SH-SY5Y (cell line): ENCODE measurements around the gene PBOV1.

Source experiments
- GATA2 ChIP-seq: IDR thresholded peaks from 2 replicates; pipeline ENCODE4 v1.6.1; 2011; ENCODE audit warnings: mild to moderate bottlenecking, low read depth, low read length
- GATA3 ChIP-seq: IDR thresholded peaks from 2 replicates; pipeline ENCODE4 v1.6.1; 2011; ENCODE audit warnings: low read depth, mild to moderate bottlenecking, low read length, moderate library complexity

PBOV1 gene

DNA sequence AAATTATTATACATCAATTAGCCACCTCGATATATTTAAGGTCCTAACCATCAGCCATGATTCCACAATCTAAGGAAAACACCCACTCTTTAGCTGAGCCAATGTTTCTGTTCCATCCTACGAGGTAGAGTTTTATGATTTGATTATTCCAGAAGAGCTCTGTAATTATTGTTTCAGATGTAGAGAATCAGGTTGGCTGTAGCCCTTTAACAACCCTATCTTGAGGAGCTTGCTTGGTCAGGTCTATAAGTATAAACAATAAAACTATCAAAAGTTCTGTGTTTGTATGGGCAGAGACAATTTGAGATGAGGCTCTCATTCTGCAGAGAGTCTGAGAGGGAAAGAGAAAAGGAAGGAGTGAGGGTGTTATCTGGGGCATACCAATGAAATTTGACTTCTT is at the start of gene PBOV1:
Gene PBOV1, minus strand, starts transcription at position 43 of the 400 bp plus-strand sequence. CDS start 96 bp downstream, outside the sequence.
- TF ChIP-seq GATA3 (no peak), GATA2 (no peak)

DNA sequence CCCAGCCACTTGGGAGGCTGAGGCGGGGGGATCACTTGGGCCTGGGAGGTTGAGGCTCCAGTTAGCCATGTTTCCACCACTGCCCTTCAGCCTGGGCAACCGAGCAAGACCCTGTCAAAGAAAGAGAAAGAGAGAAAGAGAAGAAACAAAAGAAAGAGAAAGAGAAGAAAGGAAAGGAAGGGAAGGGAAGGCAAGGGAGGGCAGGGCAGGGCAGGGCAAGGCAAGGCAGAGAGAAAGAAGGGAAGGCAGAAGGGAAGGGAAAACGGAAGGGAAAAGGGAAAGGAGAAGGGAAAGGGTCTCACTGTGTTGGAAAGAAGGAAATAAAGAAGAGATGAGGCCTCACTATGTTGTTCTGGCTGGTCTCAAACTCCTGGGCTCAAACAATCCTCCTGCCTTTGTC is 47.8 kb upstream of the PBOV1 start:
- TF ChIP-seq GATA2 (no peak), GATA3 (no peak)

DNA sequence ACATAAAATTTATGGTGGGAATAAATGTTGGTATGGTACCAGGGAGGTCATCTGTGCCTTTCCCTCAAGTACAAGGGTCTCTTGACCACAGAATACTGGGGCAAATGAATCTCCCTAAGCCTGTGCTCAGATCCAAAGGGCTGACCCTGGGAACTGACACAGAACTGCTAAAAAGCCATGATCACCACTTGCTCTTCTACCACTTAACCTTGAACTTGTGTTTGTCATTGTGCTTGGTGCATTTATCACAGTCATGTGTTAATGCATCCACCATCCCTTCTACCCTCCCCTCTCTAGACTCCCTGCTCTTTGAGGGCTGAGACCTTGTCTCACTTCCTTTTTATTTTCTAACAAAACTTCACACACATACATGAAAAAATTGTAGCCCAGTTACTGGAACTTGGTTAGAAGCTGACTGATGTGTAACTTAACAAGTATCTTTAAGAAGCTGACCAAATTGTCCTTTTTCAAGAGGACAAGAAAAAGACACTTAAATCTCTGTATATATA is 46.1 kb upstream of the PBOV1 start:
- no peak for TF ChIP-seq GATA2
- TF ChIP-seq GATA3: no peak

DNA sequence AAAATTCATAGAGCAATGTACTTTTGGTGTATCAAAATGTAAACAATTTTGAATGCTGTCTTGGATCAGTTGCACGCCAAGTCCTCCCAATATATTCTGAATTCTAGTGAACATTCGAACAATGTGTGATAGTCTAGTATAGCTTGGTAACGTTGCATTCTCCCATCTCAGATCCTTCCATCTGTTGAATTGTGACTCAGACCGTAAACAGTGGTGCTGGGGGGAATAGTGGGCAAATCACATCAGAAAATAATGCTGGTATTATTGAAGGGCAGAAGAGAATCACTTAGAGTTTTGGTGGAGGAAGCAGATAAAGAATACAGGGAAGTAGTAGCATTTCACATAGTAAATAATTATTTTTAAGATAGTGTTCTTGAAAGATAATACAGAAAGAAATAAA is 45.7 kb upstream of the PBOV1 start:
- no peak for TF ChIP-seq GATA3
- no peak for TF ChIP-seq GATA2

DNA sequence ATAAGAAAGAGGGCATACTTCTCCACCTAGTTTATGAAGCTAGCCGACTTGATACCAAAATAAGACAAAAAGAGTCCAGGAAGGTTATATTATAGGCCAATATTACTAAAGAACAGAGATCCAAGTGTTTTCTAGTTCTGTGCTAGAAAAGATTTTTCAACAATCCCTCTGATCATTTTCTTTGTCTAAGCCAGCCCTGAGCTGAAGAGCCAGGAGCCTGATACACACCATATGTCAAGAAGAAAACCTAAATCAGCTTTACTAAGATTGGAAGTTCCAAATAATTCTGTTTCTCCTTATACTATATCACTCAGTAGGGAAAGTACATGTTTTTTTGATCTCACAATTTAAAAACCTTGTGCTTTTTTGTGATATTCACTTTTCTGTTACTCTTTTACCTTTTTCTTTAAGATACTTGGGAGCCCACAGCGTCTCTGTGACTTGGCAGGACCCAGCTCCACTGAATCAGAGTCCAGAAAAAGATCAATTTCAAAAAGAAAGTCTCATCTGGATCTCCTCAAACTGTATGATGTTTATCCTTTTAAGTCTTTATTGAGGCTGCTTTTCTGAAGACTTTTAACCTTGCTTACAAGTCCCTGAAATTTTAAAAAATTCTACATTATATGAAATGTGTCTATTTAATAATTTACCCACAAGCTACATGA is 43.0 kb upstream of the PBOV1 start:
- TF ChIP-seq GATA3 (no peak), GATA2 (no peak)

DNA sequence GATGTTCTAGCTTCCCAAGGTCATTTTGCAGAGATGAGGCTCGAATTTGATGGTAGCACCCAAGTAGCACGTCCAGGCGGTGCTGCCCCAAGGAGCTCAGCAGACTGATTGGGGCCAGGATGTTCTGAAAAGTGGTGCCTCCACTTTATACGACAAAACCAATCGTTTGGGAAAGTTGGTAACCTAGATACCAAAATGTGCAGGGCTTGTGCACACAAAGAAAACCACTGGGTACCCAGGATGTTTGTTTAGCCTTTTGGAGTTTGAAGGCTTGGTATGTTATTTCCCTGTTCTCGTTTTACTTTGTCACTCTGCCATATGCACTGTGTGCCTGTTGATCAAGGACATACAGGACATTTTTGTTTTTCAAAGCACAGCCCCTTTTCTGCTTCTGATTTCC is 40.7 kb upstream of the PBOV1 start:
- TF ChIP-seq GATA3 (no peak), GATA2 (no peak)

DNA sequence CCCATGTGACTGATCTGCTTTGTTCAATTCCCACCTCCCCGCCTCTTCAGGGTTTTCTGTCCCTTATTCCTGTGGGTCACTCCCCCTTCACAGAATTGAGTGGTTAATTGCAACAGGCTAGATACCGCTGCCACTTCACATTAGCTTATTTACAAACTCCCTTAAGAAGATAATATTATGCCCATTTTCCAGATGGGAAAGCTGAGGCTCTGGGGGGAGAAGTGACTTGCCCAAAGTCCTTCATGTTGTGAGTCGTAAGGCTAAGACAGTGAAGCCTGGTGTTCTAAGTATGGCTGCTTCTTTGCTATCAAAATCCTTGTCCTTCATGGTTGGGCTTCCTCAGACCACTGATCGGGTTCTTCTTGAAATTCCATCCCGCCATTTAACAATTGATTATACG is 39.9 kb upstream of the PBOV1 start:
- TF ChIP-seq GATA3 (no peak), GATA2 (no peak)

DNA sequence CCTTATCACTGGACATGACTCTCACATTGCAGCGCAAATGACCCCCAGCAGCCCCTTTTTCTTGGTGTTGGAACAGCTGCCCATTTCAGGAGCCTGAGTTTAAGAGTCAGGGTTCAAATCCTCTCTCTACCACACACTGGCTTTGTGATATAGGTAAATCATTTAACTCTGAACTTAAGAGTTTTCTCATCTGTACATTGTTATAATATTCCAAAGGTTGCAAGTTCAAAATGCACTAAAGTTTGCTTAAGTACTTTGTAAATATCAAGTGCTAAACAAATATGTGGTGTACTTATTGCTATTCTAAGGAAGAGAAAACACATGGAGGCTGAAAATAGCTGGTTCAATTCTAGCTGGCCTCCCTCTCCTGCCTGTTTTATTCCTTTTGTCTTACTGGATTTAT is 39.3 kb upstream of the PBOV1 start:
- TF ChIP-seq GATA3 (no peak), GATA2 (no peak)

DNA sequence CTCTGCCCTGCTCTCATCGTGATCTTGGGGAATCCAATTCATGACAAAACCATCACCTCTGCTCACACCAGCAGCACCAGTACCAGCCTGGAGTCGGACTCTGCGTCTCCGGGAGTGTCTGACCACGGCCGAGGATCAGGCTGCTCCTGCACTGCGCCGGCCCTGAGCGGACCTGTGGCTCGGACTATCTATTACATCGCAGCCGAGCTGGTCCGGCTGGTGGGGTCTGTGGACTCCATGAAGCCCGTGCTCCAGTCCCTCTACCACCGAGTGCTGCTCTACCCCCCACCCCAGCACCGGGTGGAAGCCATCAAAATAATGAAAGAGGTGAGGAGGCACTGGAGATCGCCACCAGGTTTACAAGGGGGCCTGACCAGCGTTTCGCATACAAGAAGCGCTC is 37.2 kb upstream of the PBOV1 start:
- TF ChIP-seq GATA2: no peak

DNA sequence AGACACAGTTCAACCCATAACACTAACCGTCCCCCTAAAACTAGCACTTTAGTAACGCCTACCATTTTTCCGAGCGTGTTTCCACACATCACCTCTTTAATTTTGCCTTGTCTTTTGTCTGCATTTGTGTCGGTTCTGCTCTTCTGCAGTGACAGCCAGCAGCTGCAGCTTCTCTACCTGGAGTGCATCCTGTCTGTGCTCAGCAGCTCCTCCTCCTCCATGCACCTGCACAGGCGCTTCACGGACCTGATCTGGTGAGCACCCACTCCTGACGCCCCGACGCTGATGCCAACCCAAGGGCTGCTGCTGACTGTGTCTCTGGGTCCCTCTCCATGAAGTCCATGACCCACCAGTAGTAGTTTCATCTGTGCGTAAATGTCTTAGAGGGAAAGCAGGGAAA is 35.4 kb upstream of the PBOV1 start:
- TF ChIP-seq GATA3 (no peak), GATA2 (no peak)

DNA sequence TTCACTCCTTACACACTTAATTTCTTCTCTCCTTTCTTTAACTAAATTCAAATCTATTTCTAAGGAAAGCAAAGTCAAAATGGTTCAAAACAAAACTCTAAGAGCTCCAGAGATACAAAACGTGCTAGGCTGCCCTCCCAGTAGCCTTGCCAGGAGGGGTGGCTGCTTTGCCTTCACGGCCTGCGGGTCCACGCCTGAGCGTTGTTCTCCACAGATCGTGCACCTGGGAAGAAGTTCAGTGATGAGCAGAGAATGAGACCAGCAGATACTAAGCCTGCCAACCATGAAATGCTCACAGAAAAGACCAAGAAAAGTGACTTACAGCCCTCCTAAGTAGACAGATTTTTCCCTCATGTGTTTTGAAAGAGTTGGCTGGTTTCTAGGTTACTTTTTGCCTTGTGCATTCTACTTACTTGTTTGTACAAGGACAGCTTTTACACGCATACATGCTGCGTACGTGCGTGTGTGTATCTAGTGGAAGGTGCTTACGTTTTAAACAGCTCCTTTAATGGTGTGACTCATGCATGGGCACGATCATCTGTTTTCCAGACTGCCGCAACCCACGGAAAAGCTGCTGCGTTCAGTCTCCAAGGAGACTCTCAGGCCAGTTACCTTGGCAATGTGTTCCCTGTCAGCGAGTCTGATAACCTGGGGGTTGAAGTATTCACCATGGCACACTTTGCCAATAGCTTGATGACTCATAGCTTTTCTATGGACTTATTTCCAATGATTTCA is 32.4 kb upstream of the PBOV1 start:
- no peak for TF ChIP-seq GATA2
- no peak for TF ChIP-seq GATA3

DNA sequence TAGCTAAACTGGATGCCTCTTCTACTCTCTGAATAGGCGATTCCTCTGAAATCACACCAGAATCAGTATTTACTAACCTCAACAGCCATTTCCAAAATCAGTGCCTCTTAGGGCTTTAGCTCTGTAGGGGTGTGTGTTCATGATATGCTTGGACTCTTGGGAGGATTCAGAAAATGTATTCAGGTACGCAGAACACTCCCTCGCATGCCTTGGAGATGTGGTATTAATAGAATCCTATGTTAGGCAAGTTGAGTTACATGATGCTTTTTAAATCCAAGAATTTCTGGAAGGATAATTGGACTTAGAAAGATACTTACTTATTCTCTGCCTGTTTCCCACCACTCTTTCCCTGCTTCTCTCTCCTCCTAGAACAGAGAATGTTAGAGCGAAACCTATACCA is 31.8 kb upstream of the PBOV1 start:
- TF ChIP-seq GATA3 (no peak), GATA2 (no peak)

DNA sequence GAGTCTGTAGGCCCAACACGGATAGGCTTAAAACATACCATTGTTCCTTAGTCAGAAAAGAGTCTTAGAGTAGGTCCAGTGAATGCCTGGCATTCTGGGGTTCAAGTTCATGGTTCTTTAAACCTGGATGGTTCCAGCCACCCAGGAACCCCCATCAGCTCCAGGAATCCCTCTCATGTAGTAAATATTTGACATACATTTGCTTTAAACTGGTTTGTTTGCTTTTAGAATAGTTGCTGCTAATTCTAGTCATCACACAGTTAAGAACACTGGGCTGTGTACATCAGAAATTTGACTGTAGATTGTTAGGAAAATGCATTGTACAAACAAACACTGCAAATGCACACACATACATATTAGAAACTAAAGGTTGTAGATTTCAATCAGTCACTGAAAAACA is 30.6 kb upstream of the PBOV1 start:
- TF ChIP-seq GATA2 (no peak), GATA3 (no peak)

DNA sequence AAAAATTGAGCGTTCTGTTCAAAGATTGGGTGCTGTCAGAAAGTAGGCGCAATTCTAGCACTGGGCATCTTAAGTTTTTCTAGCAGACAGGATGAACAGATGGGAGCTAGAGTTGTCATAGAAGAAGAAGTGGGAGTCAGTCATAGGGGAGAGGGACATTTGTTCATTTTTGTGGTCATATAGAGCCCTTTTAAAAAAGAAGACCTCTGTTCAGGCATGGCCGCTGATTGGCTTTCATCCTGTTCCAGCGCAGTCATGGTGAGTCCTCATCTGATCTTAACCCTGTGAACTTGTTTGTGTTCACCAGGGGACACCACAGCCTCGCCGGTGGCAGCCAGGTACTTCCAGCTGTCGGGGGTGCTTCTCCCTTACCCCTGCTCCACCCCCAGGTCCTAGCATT is 29.7 kb upstream of the PBOV1 start:
- TF ChIP-seq GATA3: no peak
- no peak for TF ChIP-seq GATA2
